NCI-H748 (cell line): ENCODE results near the gene PSMA7.
A peak's percentile ranks its signal among the peaks of the same experiment; 100 is the strongest.
"Not testable (repeated sequence)": the region's sequence is repeated elsewhere in the genome, so short reads cannot be mapped to it uniquely, and the experiment has no call there.

ENCODE experiments used
- DNase-seq: peaks from one replicate; lab custom pipeline; 2025; ENCODE audit not compliant: unreplicated experiment; lab: John Stamatoyannopoulos, UW

Gene PSMA7

GRCh38 chr20:62120990-62121775, 22.0 kb downstream of the PSMA7 start:
- DNase-seq: peak; percentile 75

- DNase-seq: no peak
Measured at GRCh38 chr20:62120365-62120762, 22.8 kb downstream of the PSMA7 start.

DNA sequence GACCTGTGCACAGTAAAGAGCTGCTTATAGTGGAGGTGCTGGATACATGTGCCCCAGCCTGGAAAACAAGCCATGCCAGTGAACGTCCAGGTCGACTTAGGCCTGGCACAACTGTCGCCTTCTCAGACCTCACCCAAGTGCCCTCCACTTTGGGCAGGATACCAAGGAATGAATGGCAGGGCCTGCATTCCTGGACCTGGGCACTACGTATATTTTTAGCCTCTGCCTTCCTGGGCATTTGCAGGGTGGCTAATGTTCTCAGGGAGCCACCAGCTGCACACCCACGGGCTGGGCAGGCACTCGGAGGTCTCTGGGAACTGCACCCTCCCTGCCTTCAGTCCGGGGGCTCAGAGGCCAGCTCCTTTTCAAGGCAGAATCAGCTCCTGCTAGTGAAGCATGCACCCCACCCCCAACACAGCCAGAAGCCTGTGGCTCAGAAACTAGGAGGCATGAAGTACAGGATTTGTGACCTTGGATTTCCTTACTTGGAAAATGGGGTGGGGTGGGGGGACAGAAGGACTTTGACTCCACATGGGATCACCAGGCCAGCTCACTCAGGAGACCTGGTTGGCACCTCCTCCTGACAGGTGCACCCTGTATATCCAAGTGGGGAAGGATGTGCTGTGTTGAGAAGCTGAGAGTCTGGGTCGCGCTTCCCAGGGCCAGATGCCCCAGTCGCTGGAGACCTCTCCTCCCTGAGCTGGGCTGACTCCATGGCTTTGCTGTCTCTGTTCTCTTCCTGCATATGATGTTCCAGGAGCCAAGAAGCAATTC, 23.4 kb downstream of the PSMA7 start:
- no peak for DNase-seq

GRCh38 chr20:62119115-62119514, 24.1 kb downstream of the PSMA7 start:
- DNase-seq: no peak

GRCh38 chr20:62118113-62119043, 24.8 kb downstream of the PSMA7 start:
- DNase-seq: no peak

- no peak for DNase-seq
Measured at GRCh38 chr20:62117658-62118057, 25.5 kb downstream of the PSMA7 start.

DNA sequence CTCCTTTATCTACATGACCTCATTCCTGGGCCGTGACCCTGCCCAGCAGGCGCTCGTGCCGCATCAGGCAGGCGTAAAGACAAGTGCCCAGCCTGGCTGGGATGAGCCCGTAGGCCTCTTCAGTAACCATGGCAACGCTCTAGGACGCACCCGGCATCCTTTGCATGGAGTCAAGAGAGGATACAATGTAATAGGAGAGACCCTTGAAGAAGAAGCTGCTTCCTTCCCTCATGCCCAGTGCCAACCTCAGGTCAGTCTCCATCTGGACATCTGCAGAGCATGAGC, 25.9 kb downstream of the PSMA7 start:
- peak; percentile 49 for DNase-seq

DNA sequence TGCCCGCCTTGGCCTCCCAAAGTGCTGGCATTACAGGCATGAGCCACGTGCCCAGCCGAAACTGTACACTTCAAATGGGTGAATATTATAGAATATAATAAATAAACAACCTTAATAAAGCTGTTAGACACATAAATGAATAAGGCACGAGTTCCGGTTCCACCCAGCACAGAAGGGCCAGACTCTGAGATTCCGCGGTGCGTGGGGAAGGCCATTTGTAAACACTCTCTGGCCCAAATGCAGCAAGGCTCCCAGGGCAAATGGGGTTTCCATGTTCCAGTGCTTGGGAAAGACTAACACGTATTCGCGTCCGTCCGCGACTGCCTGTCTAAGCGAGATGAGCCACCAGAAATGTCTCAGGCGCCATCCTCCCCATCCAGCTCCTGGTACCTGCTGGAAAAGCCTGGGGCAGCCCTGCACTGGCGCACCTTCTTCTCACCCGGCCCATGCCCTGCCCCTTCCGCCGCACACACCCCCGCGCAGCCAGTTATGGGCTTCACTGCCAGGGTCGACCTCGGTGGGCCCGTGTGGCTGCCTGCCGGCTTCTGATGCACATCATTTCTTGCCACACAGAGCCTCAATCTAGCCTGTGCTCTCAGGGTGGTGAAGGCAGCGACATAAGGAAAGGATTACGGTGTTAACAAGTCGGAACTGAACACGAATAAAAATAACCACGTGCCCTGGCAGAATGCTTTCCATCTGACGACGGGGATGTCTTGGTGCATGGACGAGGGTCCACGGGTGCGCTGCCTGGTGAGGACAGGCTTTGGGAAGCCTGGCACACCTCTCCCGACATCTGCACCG, 26.4 kb downstream of the PSMA7 start:
- DNase-seq: no peak

DNA sequence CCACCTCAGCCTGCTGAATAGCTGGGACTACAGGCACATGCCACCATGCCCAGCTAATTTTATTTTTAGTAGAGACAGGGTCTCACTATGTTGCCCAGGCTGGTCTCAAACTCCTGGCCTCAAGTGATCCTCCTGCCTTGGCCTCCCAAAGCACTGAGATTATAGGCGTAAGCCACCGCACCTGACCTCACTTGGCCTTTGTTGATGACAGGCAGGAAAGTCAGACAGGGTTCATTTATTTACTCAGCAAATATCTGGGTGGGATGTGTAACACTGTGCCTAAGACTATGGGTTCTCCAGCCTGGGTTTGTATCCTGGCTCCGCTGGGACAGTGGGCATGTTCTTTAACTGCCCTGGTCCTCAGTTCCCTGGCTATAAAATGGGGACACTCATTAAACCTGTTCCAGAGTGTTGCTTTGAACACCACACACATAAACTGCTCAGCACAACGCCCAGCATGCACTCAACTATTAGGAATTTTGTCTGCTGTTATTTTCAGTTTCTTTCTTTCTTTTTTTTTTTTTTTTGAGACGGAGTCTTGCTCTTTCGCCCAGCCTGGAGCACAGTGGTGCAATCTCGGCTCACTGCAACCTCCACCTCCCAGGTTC, 27.3 kb downstream of the PSMA7 start:
- not testable (repeated sequence) for DNase-seq

DNA sequence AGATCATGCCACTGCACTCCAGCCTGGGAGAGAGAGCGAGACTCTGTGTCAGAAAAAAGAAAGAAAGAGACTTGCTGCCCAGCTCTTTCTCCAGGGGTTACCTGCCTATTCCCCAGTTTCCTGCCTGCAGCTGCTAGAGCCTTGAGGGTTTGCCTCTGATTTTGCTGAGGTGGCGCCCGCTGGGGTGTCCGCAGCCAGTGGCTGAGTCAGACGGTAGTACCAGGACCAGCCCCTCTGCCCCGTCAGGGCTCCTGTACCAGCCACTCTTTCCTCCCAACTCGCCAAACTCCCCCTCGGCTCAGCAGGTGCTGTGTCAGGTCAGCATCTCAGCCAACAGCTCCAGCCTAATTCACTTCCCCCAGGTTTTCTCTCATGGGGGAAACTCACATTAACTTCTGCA, 28.3 kb downstream of the PSMA7 start:
- DNase-seq: no peak

GRCh38 chr20:62112368-62112767, 30.8 kb downstream of the PSMA7 start:
- no peak for DNase-seq

DNA sequence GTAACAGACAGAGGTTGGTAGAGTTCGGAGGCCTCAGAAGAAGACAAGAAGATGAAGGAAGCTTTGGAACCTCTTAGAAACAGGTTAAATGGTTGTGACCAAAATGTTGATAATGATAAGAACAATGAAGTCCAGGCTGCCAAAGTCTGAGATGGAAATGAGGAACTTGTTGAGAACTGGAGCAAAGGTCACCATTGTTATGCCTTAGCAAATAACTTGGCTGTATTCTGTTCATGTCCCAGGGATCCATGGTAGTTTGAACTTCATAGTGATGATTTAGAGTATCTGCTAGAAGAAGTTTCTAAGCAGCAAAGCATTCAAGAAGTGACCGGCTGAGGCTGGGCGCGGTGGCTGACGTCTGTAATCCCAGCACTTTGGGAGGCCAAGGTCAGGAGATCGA, 32.0 kb downstream of the PSMA7 start:
- no peak for DNase-seq

DNA sequence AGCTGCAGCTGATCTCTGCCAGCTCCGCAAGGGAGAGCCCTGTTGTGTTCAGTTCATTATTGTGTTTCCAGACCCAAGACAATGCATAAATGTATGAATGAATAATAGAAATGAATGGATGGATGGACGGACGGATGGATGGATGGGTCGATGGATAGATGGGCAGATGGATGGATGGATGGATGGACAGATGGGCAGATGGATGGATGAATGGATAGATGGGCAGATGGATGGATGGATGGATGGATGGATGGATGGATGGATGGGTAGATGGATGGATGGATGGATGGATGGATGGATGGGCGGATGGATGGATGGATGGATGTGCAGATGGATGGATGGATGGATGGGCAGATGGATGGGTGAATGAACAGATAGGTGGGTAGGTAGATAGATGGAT, 37.6 kb downstream of the PSMA7 start:
- no peak for DNase-seq

DNA sequence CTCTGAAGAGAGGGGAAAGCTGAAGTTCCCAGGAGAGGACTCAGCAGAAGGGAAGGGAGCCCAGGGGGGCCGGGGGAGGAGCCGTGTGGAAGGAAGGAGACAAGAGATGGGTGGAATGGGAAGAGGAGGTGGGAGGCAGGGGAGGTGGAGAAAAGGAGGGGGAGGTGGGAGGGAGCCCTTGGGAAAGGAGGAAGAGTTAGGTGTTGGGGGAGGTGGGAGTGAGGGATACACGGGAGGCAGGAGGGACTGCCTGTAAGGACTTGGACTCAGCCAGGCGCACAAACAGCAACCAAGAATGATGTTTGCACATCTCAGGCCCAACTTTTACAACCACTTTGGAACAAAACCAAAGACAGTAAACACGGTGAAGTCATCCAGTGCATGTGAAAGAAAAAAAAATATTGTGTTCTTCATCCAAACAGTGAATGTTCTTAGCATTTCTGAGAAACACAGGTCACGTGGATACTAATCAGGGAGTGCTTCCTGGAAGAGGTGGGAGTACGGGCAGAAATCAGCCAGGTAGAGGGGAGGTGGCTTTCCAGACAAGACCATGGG, 38.3 kb downstream of the PSMA7 start:
- no peak for DNase-seq

DNA sequence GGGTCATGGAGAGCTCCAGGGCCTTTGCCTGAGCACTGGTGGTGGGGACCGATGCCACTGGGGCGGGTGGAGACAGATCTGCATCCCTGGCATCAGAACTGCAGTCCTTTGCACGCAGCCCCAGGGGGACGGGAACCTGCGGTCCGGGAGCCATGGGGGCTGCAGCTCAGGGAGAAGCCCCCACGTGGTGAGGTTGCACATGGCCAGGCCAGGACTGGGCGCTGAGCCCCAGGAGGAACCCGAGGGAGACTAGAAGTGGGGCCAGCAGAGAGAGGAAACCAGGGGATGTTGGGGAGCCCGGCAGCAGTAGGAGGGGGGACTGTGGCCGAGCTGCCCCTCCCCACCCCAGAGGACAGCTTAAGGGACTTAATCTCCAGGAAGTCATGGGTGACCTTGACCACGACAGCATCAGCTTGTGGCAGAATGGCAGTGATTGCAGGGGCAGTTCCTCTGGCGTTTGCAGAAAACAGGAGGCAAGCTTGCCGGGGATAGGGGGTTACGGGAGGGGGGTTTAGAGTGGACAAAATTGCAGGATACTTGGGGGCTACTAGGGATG, 38.9 kb downstream of the PSMA7 start:
- no peak for DNase-seq

- no peak for DNase-seq
Measured at GRCh38 chr20:62103508-62104233, 39.5 kb downstream of the PSMA7 start.

- no peak for DNase-seq
Measured at GRCh38 chr20:62101078-62101477, 42.1 kb downstream of the PSMA7 start.

GRCh38 chr20:62097881-62098407, 45.2 kb downstream of the PSMA7 start:
- no peak for DNase-seq
